ENCODE results near the gene ARHGEF12.

- TF ChIP-seq EZH2 (IDR thresholded peaks at IDR 0.05) (no peak), POLR2AphosphoS5 (IDR thresholded peaks at IDR 0.05; ENCODE audit: borderline replicate concordance, low read depth, low read length) (no peak), FOXP2 (optimal IDR thresholded peaks at IDR 0.05; ENCODE audit: control extremely low read depth, extremely low read length, insufficient read depth) (no peak)
Observed at GRCh38 chr11:120521176-120521575, 185.0 kb downstream of the ARHGEF12 start.

Measured in SK-N-MC (cell line).